Stimulated activated CD8-positive, alpha-beta memory T cell treated with anti-CD3 and anti-CD28 coated beads, Interleukin-15, amount 100 ng/mL, for 48 hours (primary cell): ENCODE measurements around the gene ZFP91.

Experiments
- DNase-seq, 2 donors: peaks; one replicate each; pipeline ENCODE4 v3.0.0-alpha.2; 2020; ENCODE audit warnings: low read depth in 2 of 2

Gene ZFP91

DNA sequence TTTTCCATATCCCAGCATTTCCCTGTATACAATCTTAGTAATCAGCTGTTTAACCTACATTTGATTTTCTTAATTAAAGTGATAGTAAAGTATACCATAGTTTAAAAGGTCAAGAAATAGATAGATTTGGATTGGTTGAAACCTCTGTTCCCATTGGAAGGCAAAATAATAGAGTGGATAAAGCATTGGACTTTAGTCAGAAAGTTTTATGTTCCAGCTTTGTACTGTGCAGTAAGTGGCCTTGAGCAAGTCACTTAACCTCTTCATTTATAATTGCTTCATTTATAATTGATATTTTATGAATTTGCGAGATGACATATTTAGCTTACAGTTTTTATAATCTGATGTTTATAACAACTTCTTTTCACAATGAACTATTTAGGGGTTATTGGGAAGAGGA is 3.6 kb downstream of the ZFP91 start:
- DNase-seq: no peak

DNA sequence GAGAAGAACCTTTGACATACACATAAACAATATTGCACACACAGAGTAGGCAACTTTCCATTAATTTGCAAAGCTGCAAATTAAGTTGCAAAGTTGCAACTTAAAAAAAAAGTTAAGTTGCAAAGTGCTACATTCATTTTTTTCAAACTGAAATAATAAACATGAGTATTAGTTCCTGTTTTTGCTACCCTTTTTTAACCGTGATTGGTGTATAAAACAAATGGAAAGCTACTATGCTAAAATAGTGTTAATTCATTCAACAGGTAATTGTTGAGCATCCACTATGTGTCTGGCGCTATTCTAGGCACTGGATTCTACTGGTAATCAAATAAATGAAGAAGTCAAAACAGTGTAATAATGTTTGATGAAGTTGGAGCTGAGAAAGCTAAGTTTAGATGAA is 8.1 kb downstream of the ZFP91 start:
- no peak for DNase-seq

DNA sequence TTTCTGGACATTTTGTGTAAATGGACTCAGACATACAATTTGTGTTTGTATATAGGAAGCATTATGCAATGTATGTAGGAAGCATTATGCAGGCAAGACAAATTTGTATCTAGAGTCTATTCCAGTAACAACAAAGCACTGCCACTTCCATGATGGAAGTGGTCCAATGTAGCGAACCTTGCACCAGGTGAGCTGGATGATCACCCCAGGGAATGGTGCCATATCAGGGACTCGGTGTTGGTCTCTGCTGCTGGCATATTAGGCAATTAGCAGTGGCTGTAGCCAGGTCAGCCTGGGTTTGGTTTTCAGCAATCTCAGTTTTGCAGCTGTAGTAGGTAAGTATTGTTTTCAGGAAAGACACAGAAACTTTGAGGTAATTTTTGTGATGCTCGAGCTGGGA is 12.8 kb downstream of the ZFP91 start:
- DNase-seq: no peak

DNA sequence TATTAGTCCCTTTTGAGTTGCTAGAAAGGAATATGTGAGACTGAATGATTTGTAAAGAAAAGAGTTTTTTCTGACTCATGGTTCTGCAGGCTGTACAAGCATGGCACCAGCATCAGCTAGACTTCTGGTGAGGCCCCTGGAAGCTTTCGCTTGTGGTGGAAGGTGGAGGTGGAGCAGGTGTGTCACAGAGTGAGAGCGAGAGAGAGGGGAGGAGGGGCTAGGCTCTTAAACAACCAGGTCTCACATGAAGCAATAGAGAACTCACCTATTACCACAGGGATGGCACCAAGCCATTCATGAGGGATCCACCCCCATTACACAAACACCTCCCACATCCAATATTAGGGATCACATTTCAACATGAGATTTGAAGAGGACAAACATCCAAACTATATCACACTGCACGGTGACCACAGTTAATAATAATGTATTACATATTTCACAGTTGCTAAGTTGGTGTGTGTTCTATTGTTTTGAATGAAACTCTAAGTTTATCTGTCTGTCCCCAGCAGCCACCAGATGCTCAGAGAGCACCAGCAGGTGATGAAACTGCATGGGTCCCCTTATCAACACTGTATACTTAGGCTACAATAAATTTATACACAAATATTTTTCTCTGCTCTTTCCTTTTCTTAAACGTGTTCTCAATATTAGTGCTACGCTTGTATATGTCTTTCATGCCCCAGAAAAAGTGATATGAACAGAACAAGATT is 14.1 kb downstream of the ZFP91 start:
- DNase-seq: peak in 1 of 2 donors; percentile 58

DNA sequence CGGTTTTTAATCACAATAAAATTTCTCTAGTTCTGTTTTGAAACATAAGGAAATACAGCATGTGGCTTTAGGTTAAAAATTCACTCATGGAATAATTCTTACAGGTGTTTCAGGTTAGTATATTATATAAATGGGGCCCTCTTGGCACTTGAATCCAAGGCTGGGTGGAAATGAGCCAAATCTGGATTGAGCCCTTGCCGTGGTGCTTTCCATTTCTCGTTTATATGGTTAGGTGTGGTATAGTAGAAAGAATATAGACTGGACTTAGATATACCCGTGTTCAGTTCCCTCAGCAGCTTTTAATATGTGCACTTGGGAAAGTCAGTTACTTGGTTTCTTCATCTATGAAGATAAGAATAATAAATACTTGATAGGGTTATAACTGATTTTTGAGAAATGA is 16.0 kb downstream of the ZFP91 start:
- DNase-seq: no peak

DNA sequence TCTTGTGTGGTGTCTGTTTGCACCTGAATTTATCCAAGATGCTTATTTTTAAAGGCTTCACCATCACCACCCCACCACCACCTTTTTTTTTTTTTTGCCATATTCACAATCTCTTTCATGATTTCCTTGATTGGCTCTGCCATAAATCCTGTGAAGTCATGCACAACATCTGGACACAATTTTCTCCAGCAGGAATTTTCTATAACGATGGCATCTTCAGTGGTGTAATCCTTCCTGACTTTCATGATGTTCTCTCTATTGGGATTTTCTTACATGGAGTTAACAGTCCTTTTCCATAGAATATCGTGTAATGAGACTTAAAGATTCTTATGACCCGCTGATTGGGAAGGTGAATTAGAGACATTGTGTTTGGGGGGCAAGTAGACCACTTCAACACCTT is 17.8 kb downstream of the ZFP91 start:
- no peak for DNase-seq

DNA sequence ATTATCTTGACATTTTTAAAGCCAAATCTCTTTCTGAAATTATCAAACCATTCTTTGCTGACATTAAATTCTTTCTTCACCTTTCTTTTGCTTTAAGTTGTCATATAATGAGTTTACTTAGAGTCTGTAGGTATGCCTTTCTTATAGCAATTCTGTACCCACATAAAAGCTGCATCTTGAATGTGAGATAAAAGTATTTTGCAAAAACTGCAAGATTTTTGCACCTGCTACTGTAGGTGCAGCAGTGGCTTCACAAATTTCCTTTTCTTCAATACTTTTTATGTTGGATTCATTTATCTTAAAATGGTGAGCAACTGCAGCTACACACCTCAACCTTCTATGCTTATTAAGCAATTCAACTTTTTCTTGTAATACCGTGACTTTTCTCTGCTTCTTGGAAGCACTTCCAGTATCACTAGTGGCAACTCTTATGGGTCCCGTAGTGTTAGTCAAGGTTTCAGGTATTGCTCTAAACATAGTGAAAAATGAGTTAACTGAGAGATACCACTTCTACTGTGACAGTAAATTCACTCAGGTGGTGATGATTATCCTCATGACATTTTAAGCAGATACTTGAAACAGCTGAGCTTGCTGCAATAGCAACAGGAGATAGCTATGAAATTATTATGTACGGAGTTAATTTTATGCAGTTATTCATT is 18.8 kb downstream of the ZFP91 start:
- no peak for DNase-seq

DNA sequence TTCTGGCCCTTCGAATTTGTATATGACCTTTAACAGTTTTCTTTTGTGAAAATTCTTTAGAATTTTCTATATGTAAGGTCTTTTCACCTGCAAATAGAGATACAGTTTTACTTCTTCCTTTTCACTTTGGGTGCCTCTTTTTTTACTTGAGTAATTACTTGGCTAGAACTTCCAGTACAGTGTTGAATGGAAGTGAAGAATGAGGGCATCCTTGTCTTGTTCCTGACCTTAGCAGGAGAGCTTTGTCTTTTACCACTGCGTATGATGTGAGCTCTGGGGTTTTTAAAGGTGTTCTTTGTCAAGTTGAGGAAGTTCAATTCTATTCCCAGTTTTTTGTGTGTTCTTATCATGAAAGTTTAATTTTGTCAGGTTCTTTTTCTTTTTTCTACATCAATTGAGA is 21.6 kb downstream of the ZFP91 start:
- no peak for DNase-seq

DNA sequence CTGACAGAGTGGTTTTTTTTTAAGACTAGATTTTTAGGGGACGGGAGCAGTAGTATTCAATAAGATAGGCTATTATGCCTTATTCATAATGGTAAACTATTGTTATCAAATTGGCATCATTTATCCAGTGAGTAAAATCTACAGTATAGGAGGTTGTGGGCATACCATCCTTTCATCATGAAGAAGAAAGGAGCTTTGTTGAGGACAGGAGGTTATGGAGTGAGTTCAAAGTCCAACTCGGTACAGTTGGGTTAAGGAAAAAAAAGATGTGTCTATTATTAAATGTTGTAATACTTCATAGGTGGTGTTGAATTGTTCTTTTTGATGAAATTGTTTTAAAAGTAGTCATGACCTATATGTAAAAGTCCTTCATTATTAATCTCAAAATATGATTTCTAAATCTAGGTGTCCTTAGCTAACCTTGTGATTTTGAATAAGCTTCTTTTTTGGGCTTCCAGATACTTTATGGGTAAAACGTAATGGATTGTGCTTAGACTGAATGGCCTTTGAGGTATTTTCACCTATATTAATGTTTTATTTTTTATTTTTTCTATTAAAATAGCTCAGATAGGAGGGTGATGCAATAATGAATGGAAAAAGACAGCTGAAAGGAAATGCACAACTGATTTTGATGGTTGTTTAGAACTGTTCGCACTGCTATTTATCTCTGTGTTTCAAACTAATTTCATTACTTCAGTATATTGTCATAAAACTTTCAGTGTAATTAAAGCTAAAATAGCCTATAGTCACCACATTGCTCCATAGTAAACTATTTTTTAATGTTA is 28.3 kb downstream of the ZFP91 start:
- no peak for DNase-seq

DNA sequence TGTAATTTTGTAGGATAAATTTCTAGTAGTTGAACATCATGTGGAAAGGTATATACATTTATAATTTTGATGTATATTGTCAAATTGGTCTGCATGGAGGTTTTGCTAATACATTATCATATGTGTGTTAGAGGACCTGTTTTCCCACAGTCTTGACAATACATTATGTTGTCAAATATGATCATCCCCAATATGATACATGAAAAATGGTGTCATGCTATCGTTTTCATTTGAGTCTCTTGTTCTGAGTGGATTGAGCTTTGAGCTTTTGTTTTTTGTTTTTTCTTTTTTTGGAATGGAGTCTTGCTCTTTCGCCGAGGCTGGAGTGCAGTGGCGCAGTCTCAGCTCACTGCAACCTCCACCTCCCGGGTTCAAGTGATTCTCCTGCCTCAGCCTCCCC is 29.5 kb downstream of the ZFP91 start:
- no peak for DNase-seq

DNA sequence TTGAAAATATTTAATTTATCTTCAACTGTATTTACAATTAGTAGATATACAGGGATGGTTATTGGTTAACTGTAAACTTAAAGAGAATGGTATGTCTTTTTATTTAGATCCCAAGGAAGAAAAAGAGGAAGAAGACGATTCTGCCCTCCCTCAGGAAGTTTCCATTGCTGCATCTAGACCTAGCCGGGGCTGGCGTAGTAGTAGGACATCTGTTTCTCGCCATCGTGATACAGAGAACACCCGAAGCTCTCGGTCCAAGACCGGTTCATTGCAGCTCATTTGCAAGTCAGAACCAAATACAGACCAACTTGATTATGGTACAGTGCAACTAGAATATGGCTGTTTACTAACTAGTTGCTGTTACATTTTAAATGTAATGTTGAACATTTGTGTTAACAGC is 30.9 kb downstream of the ZFP91 start:
- no peak for DNase-seq

DNA sequence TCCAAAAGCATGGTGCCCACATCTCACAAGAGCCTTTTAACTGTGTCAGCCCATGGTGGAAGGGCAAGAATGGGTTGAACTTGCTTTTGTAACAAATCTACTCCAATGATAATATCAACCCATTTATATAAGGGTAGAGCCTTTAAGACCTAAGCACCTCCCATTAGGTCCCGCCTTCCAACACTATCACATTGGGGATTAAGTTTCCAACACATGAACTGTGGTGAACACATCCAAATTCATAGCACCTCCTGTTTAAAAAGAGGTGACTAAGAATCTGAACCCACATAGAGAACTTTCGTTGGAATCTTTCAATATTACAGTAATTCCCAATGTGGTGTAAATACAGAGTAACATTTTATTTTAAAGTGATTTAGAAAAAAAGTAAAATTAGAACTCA is 34.4 kb downstream of the ZFP91 start:
- DNase-seq: no peak

DNA sequence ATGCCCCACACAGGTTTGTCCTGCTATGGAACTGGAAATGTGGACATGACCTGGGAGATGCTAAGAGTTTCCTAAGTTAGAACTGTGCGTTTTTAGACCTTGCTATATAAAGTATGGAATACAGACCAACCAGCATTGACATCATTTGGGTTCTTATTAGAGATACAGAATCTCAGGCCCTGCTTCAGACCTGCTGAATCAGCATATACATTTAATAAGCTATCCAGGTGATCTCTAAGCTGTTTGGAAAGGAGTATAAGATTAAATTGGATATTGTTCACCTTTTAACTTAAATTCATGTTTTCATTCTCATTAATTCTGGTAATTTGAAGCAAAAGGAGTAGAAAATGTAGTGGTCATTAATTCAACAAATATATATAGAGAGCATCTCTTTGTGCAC is 36.7 kb downstream of the ZFP91 start:
- no peak for DNase-seq

DNA sequence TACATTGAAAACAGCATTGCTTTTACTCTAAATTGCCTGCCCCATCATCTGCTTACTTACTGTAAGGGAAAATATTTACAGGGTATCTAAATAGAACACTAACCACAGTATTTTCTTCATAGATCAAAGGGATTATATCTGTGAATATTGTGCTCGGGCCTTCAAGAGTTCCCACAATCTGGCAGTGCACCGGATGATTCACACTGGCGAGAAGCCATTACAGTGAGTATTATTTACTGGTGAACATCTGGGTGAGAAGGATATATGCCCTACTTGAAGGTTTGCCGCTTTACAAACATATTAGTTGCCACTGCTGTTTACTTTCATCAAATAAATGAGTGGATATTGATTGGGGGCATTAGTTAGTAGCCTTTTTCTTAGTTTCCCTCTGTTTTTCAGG is 37.7 kb downstream of the ZFP91 start:
- no peak for DNase-seq

DNA sequence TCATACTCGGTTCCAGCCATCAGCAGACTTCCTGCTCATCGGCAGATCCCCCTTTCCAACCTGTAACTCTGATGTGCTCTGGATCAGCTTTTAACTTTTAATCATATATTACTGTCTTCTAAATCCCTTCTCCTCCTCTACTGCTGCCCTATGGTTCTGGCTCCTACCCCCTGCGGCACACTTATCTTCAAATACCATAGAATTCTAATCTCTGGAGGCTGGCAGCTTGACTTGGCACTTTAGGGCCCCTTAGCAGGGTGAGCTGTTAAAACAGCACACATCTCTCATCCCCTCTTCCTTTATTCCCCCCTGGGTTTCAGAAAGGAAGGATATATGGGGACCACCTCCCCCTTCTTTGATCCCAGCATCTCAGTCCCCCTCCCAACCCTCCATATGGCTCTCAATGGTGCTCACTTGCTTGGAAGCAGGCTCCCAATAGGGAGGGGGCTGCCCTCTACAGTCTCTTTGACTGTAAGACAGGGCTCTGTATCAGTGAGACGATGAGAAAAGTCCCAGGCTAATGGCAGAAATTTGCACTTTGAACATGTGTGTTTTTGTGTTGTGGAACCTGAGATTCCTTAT is 39.2 kb downstream of the ZFP91 start:
- DNase-seq: no peak

DNA sequence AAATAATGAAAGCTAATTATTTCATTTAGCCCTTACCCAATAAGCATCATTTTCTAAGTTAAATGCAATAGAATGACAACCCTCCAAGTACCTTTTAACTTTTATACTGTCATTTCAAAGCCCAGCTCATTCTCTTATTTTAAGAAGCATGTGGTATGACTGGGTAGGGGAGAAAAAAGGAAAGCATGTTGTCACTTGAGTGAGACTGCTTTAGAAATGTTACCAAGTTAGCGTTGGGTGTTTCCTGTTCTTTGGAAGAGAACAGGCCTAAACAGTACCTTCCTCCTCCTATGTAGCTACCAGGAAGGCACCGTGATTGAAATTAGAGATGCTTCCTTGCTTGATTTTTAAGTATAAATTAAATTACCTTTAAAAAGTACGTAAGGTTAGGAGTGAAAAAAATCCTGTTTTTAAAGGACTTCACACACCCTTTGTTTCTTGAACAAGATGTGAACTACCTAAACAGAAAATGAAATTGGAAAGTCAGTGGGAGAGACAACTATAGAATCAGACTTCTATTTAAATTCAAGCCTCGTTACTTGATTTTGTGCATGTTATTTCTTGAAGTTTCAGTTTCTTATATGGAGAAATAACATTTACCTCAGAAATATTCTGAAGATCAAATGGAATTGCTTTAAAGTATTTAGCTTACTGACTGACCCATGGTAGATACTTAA is 42.9 kb downstream of the ZFP91 start:
- no peak for DNase-seq

DNA sequence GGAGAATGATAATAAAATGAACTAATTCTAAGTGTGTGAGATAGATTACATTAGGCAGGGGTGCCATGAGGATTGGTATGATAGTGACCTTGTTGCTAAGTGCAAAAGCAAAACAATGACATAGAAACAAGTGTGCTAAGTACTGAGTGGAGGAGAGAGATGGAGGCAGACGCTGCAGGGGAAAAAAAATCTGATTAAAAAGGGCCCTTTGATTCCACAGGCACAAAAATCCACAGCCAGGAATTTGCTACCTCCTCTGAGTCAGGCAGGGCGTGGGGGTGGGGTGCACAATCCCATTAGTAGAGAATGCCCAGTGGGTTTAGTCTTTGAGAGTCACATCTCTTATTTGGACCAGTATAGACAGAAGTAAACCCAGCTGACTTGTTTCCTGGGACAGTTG is 43.5 kb downstream of the ZFP91 start, which contains the start of gene CNTF:
TSS of gene CNTF (plus strand) at position 322 of the 400 bp plus-strand sequence. CDS start 88 bp downstream, outside the sequence.
- no peak for DNase-seq

DNA sequence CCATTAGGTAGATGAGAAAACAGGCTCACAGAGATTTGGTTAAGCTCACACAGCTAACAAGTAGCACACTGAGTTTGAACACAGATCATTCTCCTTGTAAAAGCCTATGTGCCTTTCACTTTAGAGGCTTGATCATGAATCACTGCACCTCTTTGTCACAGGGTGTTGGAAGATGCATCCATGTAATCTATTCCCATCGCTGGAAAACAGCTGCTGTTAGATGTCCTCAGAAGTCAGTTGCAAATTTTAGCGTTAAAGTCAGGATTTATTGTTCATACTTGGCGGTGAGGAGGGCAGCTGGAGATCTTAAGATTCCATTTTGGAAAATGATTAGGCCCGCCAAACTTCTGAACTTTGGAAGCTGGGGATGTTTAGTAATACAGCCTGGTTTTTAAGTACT is 46.2 kb downstream of the ZFP91 start:
- no peak for DNase-seq

DNA sequence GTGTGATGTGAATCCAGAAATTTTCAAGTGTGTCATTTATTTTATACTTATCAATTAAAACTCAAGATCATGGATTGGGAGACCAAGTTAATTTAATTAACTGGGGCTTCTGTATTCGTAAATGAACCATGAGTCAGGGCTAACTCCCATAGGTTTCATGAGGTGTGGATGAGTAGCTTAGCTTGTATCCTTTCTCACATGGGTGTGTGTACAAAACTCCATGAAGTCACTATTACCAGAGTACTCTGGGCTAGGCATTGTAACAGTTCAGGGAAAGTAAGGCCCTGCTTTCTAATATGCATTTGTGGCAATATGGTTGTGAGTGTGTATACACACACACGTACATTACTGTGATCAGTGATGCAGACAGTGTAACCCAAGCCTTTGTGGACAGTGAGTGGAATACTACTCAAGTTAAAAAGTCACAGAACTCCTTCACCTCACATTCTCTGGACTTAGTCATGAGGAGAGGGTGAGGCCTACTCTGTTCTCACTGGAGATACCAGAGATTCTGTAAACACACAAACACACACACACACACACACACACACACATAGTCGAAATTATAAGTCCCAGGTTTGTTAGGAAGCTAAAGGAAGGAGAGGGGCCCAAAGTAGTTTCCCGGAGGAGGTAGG is 47.1 kb downstream of the ZFP91 start:
- DNase-seq: no peak

DNA sequence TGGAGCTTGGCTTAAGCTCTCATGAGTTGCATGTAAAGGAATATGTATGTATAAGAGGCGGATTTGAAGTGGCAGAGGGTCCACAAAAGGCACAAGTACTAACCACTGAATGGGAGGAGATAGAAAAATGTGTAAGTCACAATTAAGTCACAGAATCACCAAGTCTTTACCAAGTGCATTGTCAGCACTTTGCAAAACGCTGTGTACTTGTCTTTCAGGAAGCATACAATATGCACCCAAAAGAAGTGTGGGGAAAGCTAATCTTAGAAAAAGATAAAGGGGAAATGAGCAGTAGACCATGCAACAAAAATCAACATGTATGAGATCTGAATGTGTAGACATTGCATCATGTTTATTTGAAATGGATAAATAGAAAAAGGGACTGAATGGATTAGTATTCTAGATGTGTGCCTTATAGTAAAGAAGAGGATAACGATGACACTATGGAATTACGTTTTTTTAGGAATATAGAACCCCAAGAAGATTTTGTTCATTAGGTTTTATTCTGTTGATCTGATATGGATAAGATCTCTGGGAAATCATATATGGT is 48.1 kb downstream of the ZFP91 start:
- no peak for DNase-seq

DNA sequence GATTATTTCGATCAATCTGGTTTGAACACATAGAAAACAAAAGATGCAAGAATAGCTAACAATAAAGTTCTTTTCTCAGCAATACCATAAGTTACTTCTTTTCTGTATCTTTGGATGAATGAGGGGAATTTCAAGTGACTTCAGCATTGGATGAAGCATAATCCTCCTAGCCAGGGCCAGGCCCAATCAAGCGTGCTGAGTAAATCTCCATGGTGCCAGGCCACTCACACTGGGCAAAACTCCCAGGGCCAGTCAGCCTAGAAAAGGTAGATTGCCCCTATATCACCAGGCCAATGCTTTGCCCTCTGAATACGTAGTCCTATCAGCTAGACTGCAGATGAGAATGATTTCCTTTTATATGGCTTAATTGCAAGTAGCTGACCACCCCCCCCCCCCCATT is 49.6 kb downstream of the ZFP91 start:
- DNase-seq: no peak
